ENCODE data around the gene CHI3L1.

CHI3L1 gene

DNA sequence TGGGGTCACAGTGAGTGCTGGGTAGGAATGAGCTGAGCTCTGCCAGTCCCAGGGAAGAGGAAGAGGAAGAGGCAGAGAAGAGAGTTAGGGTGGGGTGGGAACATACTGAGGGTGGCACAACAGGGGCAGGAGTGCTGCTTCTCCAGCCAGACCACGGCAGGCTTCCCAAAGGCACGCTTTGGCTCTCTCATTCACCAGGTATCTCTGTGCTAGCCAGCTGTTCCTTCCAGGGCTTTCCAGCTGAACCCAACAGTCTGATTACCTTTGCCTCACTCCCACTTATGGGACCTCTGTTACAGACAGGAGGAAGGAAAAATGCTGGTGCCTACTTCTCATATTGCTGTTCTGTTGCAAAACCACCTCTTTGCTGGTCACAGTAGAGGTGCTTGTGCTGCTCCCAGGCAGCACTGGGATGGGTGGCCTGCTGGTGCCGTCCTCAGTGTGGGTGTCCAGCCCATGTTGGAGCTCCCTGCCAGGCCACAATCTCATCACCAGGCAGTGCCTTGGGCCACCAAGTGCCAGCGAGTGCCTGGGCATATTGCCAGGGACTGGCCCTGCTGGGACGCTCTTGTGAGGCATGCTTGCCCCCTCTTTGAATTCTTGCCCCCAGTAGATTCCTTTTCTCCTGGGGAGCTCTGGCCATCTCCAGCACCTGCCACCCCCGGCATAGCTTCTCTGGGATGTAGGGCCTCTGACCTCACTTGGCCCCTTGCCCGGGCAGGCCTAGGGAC lies 56.8 kb downstream of the CHI3L1 start:
- DNase-seq: no peak

Measured in hematopoietic multipotent progenitor cell treated with erythropoietin and hydrocortisone succinate and interleukin-3 and kit ligand, for 6 days (in vitro differentiated cells).